Calu3 (cell line): ENCODE measurements around the gene GPR158. TPM values are rescaled to one million over a fixed set of nuclear protein-coding genes. Genes with fewer than 3 reads are reported as not detected.

Source experiments
- BruUV-seq: library from RNA; stranded (reverse); fragments of 400-500 nt; replicated peaks from 2 replicates; lab custom pipeline; 2021; lab: Mats Ljungman, UMichigan
- CTCF ChIA-PET: fragments of 300-600 bp; sonication (Branson Sonifier 250); formaldehyde crosslinking; loops from one replicate; lab custom pipeline; 2022; ENCODE audit warnings: antibody characterized with exemption; lab: Charles Lee
- DNase-seq: peaks from one replicate; pipeline ENCODE4 v3.0.0; 2022
- H3K27ac Mint-ChIP-seq: one replicate; pipeline ENCODE4 v1.8.0; 2022; ENCODE audit warnings: mixed read lengths; ENCODE audit not compliant: unreplicated experiment
- H3K27me3 Mint-ChIP-seq: one replicate; pipeline ENCODE4 v1.8.0; 2022; ENCODE audit warnings: mixed read lengths; ENCODE audit not compliant: unreplicated experiment
- H3K36me3 Mint-ChIP-seq: one replicate; pipeline ENCODE4 v1.8.0; 2022; ENCODE audit warnings: mild to moderate bottlenecking, moderate library complexity, mixed read lengths; ENCODE audit not compliant: insufficient read depth, unreplicated experiment
- H3K4me1 Mint-ChIP-seq: one replicate; pipeline ENCODE4 v1.8.0; 2022; ENCODE audit warnings: mild to moderate bottlenecking, low read depth, mixed read lengths; ENCODE audit not compliant: unreplicated experiment
- H3K4me3 Mint-ChIP-seq: one replicate; pipeline ENCODE4 v1.8.0; 2022; ENCODE audit warnings: mild to moderate bottlenecking, low read depth, moderate library complexity, mixed read lengths; ENCODE audit not compliant: unreplicated experiment
- H3K9me3 Mint-ChIP-seq: one replicate; pipeline ENCODE4 v1.8.0; 2022; ENCODE audit warnings: low read depth, mixed read lengths; ENCODE audit not compliant: unreplicated experiment
- intact Hi-C: fragments of 100-400 bp; cut with micrococcal nuclease; formaldehyde crosslinking; loops from one replicate; pipeline ENCODE4 v1.10.0; 2022; ENCODE audit not compliant: unreplicated experiment
- total RNA-seq: library from RNA; stranded (reverse); gene quantifications from 2 replicates; pipeline ENCODE4 v1.2.3, GENCODE V29; 2022
- TF ChIP-seq, protein P1 (sequence below): fragments of 200-600 bp; IDR thresholded peaks from one replicate; pipeline ENCODE4 v1.8.0; 2022; ENCODE audit warnings: antibody characterized with exemption; ENCODE audit not compliant: unreplicated experiment

Gene GPR158
- total RNA-seq, 1 experiment from 2014 or later, result not detected

DNA sequence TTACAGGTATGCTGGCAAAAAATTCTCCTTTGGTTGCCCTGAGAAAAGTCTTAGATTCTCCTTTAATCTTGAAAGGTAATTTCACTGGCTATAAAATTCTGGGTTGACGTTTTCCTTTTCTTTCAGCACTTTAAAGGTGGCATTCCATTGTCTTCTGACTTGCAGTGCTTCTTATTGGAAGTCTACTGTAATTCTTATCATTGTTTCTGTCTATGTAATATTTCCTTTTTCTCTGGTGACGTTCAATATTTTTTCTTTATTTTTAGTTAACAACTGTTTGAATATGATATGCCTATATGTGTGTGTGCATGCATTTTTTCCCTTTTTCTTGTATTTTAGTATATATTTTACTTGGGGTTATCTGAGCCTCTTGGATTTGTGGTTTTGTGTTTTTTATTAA, 111.0 kb downstream of the GPR158 start:
- CTCF ChIA-PET, result no interaction called here
- BruUV-seq, result no TSS peak
- H3K27me3 Mint-ChIP-seq, result peaks cover 12% of the 10 kb centered on the region

DNA sequence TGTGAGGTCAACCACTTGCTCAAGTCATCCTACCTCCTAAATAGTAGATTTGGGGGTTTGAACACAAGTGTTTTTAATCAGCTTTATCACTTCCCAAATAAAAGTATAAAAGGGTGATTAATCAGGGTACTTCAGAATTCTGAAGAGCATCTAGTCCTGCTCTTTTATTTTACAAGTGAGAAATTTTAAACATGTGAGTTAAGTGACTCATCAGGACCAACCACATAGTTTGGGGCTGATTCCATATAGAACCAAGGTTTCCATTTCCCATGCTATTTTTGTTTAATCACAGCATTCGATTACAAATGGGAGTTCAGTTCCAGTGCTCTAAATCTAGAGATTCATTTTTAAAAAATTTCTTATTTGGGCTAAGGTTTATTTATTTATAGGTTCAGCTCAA, 113.4 kb downstream of the GPR158 start:
- Mint-ChIP-seq H3K27ac (no peak overlapping the region), H3K9me3 (peaks cover 3% of the 10 kb centered on the region), H3K36me3 (no peaks in the 10 kb centered on the region), H3K4me3 (no peak overlapping the region), H3K4me1 (no peaks in the 10 kb centered on the region), H3K27me3 (peaks cover 12% of the 10 kb centered on the region)
- intact Hi-C loops, result no loop called here
- no TSS peak for BruUV-seq
- CTCF ChIA-PET, result no interaction called here
- DNase-seq, result no peak
- TF ChIP-seq, protein P1, sequence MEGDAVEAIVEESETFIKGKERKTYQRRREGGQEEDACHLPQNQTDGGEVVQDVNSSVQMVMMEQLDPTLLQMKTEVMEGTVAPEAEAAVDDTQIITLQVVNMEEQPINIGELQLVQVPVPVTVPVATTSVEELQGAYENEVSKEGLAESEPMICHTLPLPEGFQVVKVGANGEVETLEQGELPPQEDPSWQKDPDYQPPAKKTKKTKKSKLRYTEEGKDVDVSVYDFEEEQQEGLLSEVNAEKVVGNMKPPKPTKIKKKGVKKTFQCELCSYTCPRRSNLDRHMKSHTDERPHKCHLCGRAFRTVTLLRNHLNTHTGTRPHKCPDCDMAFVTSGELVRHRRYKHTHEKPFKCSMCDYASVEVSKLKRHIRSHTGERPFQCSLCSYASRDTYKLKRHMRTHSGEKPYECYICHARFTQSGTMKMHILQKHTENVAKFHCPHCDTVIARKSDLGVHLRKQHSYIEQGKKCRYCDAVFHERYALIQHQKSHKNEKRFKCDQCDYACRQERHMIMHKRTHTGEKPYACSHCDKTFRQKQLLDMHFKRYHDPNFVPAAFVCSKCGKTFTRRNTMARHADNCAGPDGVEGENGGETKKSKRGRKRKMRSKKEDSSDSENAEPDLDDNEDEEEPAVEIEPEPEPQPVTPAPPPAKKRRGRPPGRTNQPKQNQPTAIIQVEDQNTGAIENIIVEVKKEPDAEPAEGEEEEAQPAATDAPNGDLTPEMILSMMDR, result no peak

More for the DNA sequence above, 111.0 kb downstream of the GPR158 start:
- no peak overlapping the region for H3K4me3 Mint-ChIP-seq
- no peaks in the 10 kb centered on the region for H3K4me1 Mint-ChIP-seq
- H3K36me3 Mint-ChIP-seq, result no peaks in the 10 kb centered on the region
- no peak for DNase-seq
- TF ChIP-seq, protein P1, result no peak
- H3K27ac Mint-ChIP-seq, result no peak overlapping the region
- intact Hi-C loops, result no loop called here
- peaks cover 3% of the 10 kb centered on the region for H3K9me3 Mint-ChIP-seq

DNA sequence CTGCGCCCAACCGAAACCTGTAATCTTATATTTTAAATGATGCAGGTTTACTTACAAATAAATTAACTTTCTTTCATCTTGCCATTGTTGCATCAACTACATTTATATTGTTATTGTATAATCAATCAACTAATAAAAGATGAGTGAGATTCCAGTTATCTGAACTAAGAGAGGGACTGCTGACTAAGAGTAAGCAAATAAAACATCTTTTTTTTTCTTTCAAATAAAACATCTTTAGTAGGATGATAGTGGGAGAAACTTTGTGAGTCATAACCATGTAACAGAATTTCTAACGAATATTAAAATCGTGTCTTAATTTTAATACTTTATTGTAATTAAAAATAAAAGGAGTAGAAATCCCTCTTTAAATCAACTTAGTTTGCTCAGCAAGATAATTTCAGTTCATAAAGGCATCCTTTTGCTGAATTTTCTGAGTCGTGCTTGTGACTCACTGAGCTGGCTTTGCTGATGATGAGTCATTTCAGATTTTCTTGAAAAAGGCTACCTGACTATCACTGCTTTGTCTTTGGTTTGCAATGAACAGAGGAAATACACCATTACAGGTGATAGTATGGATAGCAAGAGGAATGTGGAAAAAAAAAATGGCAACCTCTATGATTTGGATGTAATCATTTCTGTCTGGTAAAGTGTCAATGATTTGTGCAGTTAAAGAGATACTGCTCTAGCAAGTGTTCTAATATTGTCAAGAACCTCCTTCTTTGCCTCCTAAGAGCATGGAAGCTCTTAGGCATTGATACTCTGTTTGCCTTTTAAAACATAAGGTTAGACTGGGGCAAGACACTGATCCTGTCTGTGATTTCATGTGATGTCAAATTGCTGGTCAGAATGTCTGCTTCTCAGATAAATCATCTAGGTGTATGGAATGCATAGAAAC, 119.5 kb downstream of the GPR158 start:
- peak; percentile 3 for DNase-seq
- Mint-ChIP-seq H3K27me3 (no peaks in the 10 kb centered on the region), H3K27ac (no peak overlapping the region), H3K4me1 (no peaks in the 10 kb centered on the region), H3K9me3 (no peaks in the 10 kb centered on the region), H3K36me3 (no peaks in the 10 kb centered on the region), H3K4me3 (no peak overlapping the region)
- TF ChIP-seq, protein P1, result no peak
- no TSS peak for BruUV-seq
- CTCF ChIA-PET, result interaction anchor here (0.6 kb wide), 1 partner anchor 231 kb away, joined by 3 read pairs; no protein-coding TSS in a partner anchor
- intact Hi-C loops, result no loop called here

DNA sequence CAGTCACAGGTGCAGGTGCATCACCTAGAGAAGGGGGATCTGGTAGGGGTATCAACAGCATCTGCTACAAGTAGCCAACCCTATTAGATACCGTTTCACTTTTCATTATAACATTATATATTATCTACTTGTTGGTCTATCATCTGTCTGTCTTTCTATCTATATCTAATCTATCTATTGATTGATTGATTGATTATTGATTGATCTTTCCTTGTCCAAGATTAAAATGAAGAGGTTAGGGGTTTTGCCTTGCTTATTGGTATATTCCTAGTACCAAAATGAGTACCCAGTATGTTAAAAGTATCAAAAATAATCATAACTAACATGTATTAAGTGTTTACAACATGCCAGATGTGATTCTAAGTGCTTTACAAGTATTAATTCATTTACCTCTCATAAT, 121.5 kb downstream of the GPR158 start:
- Mint-ChIP-seq H3K27me3 (no peaks in the 10 kb centered on the region), H3K9me3 (no peaks in the 10 kb centered on the region), H3K36me3 (no peaks in the 10 kb centered on the region), H3K4me3 (no peak overlapping the region), H3K4me1 (no peaks in the 10 kb centered on the region), H3K27ac (no peak overlapping the region)
- TF ChIP-seq, protein P1, result no peak
- intact Hi-C loops, result no loop called here
- DNase-seq, result no peak
- no TSS peak for BruUV-seq
- CTCF ChIA-PET, result no interaction called here
